ENCODE data around the gene SMYD3. TPM values are rescaled to one million over a fixed set of nuclear protein-coding genes. Genes with fewer than 3 reads are reported as not detected.

The SMYD3 gene
- total and polyA plus RNA-seq, 9 of the 15 experiments (the other 6 are each of a cell fraction or from before 2014, with no cell fraction given), result 128 to 440 (median 197) TPM

GRCh38 chr1:246425139-246425794 lies 81.8 kb downstream of the SMYD3 start (continued):
- TF ChIP-seq HEY1 (CRISPR knock-in tag; IDR thresholded peaks at IDR 0.05; ENCODE audit: borderline replicate concordance), result 0 out of 2 replicates have a peak, but pooled peaks have one; percentile 75
- peak; percentile 16; the same call in 1 of the 2 replicates for TF ChIP-seq REST (IDR thresholded peaks at IDR 0.05; ENCODE audit: borderline replicate concordance)
- no peak for TF ChIP-seq REST (CRISPR knock-in tag; IDR thresholded peaks at IDR 0.05; ENCODE audit: low read depth)
- no peak for TF ChIP-seq HINFP (tag; conservative IDR thresholded peaks at IDR 0.05; ENCODE audit: low read depth)
- TF ChIP-seq NRF1 (conservative IDR thresholded peaks at IDR 0.05 in 1 of 2, IDR thresholded peaks at IDR 0.05 in 1 of 2), result 0 out of 4 replicates have a peak, but pooled peaks of 1 of the 2 experiments have one; percentile 3
- peak; percentile 81; the same call in 1 of the 2 replicates for TF ChIP-seq EP300 (IDR thresholded peaks at IDR 0.05; ENCODE audit: low read length)
- TF ChIP-seq DPF2 (IDR thresholded peaks at IDR 0.05), result peak; percentile 91
- TF ChIP-seq MYNN (IDR thresholded peaks at IDR 0.05), result peak; percentile 62; the same call in 1 of the 2 replicates
- no peak for TF ChIP-seq MYNN (CRISPR knock-in tag; IDR thresholded peaks at IDR 0.05)
- TF ChIP-seq FOXA3 (CRISPR knock-in tag; conservative IDR thresholded peaks at IDR 0.05 in 1 of 2, IDR thresholded peaks at IDR 0.05 in 1 of 2), result 0 out of 4 replicates have a peak, but pooled peaks of 1 of the 2 experiments have one; percentile 7
- peak; percentile 36; the same call in 1 of the 2 replicates for TF ChIP-seq FOXP1 (CRISPR knock-in tag; IDR thresholded peaks at IDR 0.05)
- peak; percentile 41 for TF ChIP-seq BRD9 (IDR thresholded peaks at IDR 0.05; ENCODE audit: low read depth, partially characterized antibody)
- TF ChIP-seq SOX6 (IDR thresholded peaks at IDR 0.05), result peak; percentile 80
- peak; percentile 80 for TF ChIP-seq MTA2 (IDR thresholded peaks at IDR 0.05; ENCODE audit: low read depth)
- peak; percentile 84 for TF ChIP-seq CBFA2T2 (conservative IDR thresholded peaks at IDR 0.05)
- TF ChIP-seq ETV5 (CRISPR knock-in tag; IDR thresholded peaks at IDR 0.05; ENCODE audit: low read depth), result no peak
- peak; percentile 89 for TF ChIP-seq PML (IDR thresholded peaks at IDR 0.05; ENCODE audit: low read length)
- TF ChIP-seq POLR2AphosphoS5 (IDR thresholded peaks at IDR 0.05; ENCODE audit: control insufficient read depth, insufficient read depth, low read depth, low read length), result peak; percentile 78; the same call in 1 of the 2 replicates
- peak; percentile 95; the same call in 1 of the 2 replicates for TF ChIP-seq ESRRA (IDR thresholded peaks at IDR 0.05; ENCODE audit: borderline replicate concordance, low read depth)
- peak; percentile 60; the same call in 1 of the 2 replicates for TF ChIP-seq CC2D1A (IDR thresholded peaks at IDR 0.05)
- peak; percentile 65 to 80; a peak in 3 of 4 replicates for TF ChIP-seq TRIM24 (IDR thresholded peaks at IDR 0.05)

All from K562 (cell line).